Vagina (tissue), 2 donors: ENCODE data around the gene RAVER2.

Source experiments
- POLR2A ChIP-seq, 2 donors: fragments of 450-650 bp; IDR thresholded peaks; one replicate each; pipeline ENCODE4 v1.6.1; 2017; ENCODE audit warnings: antibody characterized with exemption in 2 of 2, mild to moderate bottlenecking in 2 of 2, moderate library complexity in 2 of 2
- POLR2AphosphoS5 ChIP-seq, 2 donors: sonication (generic); formaldehyde crosslinking; IDR thresholded peaks; one replicate each; pipeline ENCODE4 v1.9.0; 2017; ENCODE audit warnings: antibody characterized with exemption in 2 of 2, mild to moderate bottlenecking in 2 of 2, low read depth in 1 of 2; ENCODE audit not compliant: insufficient read depth in 1 of 2
- TF ChIP-seq, protein P1 (sequence below), 3 experiments: fragments of 450-650 bp in 2 of 3; fragments of 200-600 bp in 1 of 3; sonication (generic) in 1 of 3; IDR thresholded peaks; one replicate each; pipeline ENCODE4 v1.5.1; 2017 to 2019; ENCODE audit warnings: antibody characterized with exemption in 3 of 3, mild to moderate bottlenecking in 2 of 3, moderate library complexity in 2 of 3

- TF ChIP-seq POLR2A (IDR thresholded peaks at IDR 0.05): no peak
- TF ChIP-seq, protein P1, sequence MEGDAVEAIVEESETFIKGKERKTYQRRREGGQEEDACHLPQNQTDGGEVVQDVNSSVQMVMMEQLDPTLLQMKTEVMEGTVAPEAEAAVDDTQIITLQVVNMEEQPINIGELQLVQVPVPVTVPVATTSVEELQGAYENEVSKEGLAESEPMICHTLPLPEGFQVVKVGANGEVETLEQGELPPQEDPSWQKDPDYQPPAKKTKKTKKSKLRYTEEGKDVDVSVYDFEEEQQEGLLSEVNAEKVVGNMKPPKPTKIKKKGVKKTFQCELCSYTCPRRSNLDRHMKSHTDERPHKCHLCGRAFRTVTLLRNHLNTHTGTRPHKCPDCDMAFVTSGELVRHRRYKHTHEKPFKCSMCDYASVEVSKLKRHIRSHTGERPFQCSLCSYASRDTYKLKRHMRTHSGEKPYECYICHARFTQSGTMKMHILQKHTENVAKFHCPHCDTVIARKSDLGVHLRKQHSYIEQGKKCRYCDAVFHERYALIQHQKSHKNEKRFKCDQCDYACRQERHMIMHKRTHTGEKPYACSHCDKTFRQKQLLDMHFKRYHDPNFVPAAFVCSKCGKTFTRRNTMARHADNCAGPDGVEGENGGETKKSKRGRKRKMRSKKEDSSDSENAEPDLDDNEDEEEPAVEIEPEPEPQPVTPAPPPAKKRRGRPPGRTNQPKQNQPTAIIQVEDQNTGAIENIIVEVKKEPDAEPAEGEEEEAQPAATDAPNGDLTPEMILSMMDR (IDR thresholded peaks at IDR 0.05): no peak
- no peak for TF ChIP-seq POLR2AphosphoS5 (IDR thresholded peaks at IDR 0.05; ENCODE audit: insufficient read depth in 1 of 2, low read depth in 1 of 2)
These were observed 77.7 kb downstream of the RAVER2 start for GRCh38 chr1:64822621-64823020.
